ENCODE results near the gene NPY5R. TPM values are rescaled to one million over a fixed set of nuclear protein-coding genes. Genes with fewer than 3 reads are reported as not detected.

The NPY5R gene
- polyA plus RNA-seq, 3 donors: not detected

DNA sequence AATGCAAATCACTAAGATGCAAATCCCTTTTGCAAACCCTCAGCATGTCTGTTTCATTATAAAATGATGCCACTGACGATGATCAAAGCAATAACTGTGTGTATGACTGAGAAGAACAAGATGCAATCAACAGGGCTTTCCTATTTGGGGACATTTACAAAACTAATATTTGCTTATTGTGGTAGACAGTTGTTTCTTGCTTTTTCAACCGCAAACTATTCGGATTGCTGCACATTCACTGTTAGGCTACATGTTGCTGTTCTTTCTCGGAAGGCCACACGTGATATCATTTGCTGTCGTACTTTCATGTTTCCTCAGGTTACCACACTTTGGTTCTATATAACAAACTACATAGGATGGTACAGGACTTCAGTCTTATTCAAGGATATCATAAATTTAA is 49.8 kb downstream of the NPY5R start:
- Mint-ChIP-seq H3K36me3 (no peaks in the 10 kb centered on the region), H3K27ac (no peak overlapping the region), H3K27me3 (ENCODE audit: low read depth in 3 of 3) (peaks cover 0 to 7% (median 3%) of the 10 kb centered on the region in 3 donors), H3K4me1 (no peaks in the 10 kb centered on the region), H3K9me3 (peaks cover 0 to 3% (median 0%) of the 10 kb centered on the region in 7 donors), H3K4me3 (no peak overlapping the region)
- intact Hi-C loops (cut with micrococcal nuclease): no loop called here
- Histone ChIP-seq H2AFZ (ENCODE audit: insufficient read depth, low read depth, low read length, poor library complexity, severe bottlenecking) (no peak overlapping the region), H3K4me2 (replicated peaks; ENCODE audit: extremely low read depth, low read length, poor library complexity, severe bottlenecking) (no peak overlapping the region), H3K79me2 (ENCODE audit: insufficient read depth, low read length) (no peaks in the 10 kb centered on the region), H3K27ac (ENCODE audit: low read depth in 1 of 2, low read length in 2 of 2) (no peak overlapping the region), H3K27me3 (ENCODE audit: control insufficient read depth in 2 of 2, insufficient read depth in 2 of 2, low read length in 2 of 2) (no peaks in the 10 kb centered on the region), H3K9me3 (replicated peaks in 1 of 2; ENCODE audit: control insufficient read depth in 1 of 2, insufficient read depth in 1 of 2, low read length in 2 of 2) (no peaks in the 10 kb centered on the region), H3K4me1 (ENCODE audit: control insufficient read depth in 1 of 2, insufficient read depth in 2 of 2, low read length in 2 of 2) (no peaks in the 10 kb centered on the region), H3K9ac (ENCODE audit: insufficient read depth, low read length, poor library complexity, severe bottlenecking) (no peak overlapping the region), H3K36me3 (replicated peaks in 1 of 2; ENCODE audit: control insufficient read depth in 1 of 2, insufficient read depth in 2 of 2, low read length in 2 of 2) (no peaks in the 10 kb centered on the region), H3K4me3 (replicated peaks in 1 of 3; ENCODE audit: low read depth in 2 of 3, low read length in 3 of 3) (no peak overlapping the region), H4K20me1 (ENCODE audit: insufficient read depth, low read length) (no peaks in the 10 kb centered on the region)
- WGBS (ENCODE audit: insufficient coverage): 95% methylated on average over 5 of the region's 6 CpGs
- TF ChIP-seq, protein P1, sequence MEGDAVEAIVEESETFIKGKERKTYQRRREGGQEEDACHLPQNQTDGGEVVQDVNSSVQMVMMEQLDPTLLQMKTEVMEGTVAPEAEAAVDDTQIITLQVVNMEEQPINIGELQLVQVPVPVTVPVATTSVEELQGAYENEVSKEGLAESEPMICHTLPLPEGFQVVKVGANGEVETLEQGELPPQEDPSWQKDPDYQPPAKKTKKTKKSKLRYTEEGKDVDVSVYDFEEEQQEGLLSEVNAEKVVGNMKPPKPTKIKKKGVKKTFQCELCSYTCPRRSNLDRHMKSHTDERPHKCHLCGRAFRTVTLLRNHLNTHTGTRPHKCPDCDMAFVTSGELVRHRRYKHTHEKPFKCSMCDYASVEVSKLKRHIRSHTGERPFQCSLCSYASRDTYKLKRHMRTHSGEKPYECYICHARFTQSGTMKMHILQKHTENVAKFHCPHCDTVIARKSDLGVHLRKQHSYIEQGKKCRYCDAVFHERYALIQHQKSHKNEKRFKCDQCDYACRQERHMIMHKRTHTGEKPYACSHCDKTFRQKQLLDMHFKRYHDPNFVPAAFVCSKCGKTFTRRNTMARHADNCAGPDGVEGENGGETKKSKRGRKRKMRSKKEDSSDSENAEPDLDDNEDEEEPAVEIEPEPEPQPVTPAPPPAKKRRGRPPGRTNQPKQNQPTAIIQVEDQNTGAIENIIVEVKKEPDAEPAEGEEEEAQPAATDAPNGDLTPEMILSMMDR (IDR thresholded peaks at IDR 0.05): no peak
- no peak for DNase-seq

DNA sequence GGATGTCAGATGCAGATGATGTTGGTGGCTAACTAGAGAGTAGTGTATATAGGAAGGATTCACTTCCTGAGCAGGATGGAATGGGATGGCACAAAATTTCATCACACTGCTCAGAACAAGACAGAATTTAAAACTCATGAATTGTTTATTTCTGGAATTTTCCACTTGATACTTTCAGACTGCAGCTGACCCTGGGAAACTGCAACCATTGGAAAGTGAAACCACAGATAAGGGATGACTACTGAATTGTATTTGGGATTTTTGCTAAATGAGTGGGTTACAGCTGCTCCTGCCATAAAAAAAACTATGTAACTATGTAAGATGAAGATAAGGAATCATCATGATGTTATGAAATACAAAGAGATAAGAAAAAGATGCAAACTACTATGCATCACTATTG is 51.4 kb downstream of the NPY5R start:
- H3K4me1 ChIP-seq (ENCODE audit: control insufficient read depth in 1 of 2, insufficient read depth in 2 of 2, low read length in 2 of 2): no peaks in the 10 kb centered on the region
- DNase-seq: no peak
- TF ChIP-seq, protein P1 (IDR thresholded peaks at IDR 0.05): no peak
- H3K27ac ChIP-seq (ENCODE audit: low read depth in 1 of 2, low read length in 2 of 2): no peak overlapping the region
- Mint-ChIP-seq H3K4me1 (no peaks in the 10 kb centered on the region), H3K27me3 (ENCODE audit: low read depth in 3 of 3) (peaks cover 0 to 4% (median 3%) of the 10 kb centered on the region in 3 donors), H3K9me3 (peaks cover 0 to 3% (median 0%) of the 10 kb centered on the region in 7 donors), H3K27ac (no peak overlapping the region), H3K4me3 (no peak overlapping the region), H3K36me3 (no peaks in the 10 kb centered on the region)
- no peak overlapping the region for H3K4me3 ChIP-seq (replicated peaks in 1 of 3; ENCODE audit: low read depth in 2 of 3, low read length in 3 of 3)
- no peaks in the 10 kb centered on the region for H4K20me1 ChIP-seq (ENCODE audit: insufficient read depth, low read length)
- H2AFZ ChIP-seq (ENCODE audit: insufficient read depth, low read depth, low read length, poor library complexity, severe bottlenecking): no peak overlapping the region
- intact Hi-C loops (cut with micrococcal nuclease): no loop called here
- no peaks in the 10 kb centered on the region for H3K36me3 ChIP-seq (replicated peaks in 1 of 2; ENCODE audit: control insufficient read depth in 1 of 2, insufficient read depth in 2 of 2, low read length in 2 of 2)
- H3K9ac ChIP-seq (ENCODE audit: insufficient read depth, low read length, poor library complexity, severe bottlenecking): no peak overlapping the region
- H3K9me3 ChIP-seq (replicated peaks in 1 of 2; ENCODE audit: control insufficient read depth in 1 of 2, insufficient read depth in 1 of 2, low read length in 2 of 2): no peaks in the 10 kb centered on the region
- H3K4me2 ChIP-seq (replicated peaks; ENCODE audit: extremely low read depth, low read length, poor library complexity, severe bottlenecking): no peak overlapping the region
- H3K27me3 ChIP-seq (ENCODE audit: control insufficient read depth in 2 of 2, insufficient read depth in 2 of 2, low read length in 2 of 2): no peaks in the 10 kb centered on the region
- H3K79me2 ChIP-seq (ENCODE audit: insufficient read depth, low read length): no peaks in the 10 kb centered on the region
